NCI-H2107 (cell line): ENCODE results near the gene NKX2-4.

Experiments used
- DNase-seq: peaks from one replicate; lab custom pipeline; 2025; lab: John Stamatoyannopoulos, UW

NKX2-4 gene

GRCh38 chr20:21358737-21359136 lies 38.6 kb downstream of the NKX2-4 start:
- DNase-seq, result no peak

- no peak for DNase-seq
These were observed 39.5 kb downstream of the NKX2-4 start for GRCh38 chr20:21357844-21358243.

GRCh38 chr20:21356386-21356785 lies 40.9 kb downstream of the NKX2-4 start:
- no peak for DNase-seq

DNA sequence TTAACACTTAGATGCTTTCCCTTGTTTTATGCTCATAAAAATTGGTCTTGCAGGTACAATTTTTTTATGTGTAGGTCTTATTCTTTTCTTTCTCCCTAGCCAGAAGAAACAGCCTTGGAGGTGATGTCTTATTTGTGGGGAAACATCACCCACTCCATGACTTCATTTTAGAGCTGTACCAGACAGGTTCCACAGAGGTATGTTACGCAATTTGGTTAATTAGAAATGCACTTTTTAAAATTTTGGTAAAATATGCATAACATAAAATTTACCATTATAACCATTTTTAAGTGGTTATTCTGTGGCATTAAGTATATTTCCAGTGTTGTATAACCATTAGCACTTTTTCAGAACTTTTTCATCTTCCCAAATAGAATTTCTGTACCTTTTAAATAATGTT lies 41.3 kb downstream of the NKX2-4 start:
- no peak for DNase-seq

GRCh38 chr20:21353236-21353635 lies 44.1 kb downstream of the NKX2-4 start:
- DNase-seq, result no peak

- no peak for DNase-seq
These were observed 44.6 kb downstream of the NKX2-4 start for GRCh38 chr20:21352703-21353102.
